Liver (tissue), 9 donors: ENCODE data around the gene HNMT. TPM values are rescaled to one million over a fixed set of nuclear protein-coding genes. Genes with fewer than 3 reads are reported as not detected.

ENCODE experiments used
- DNase-seq: peaks from one replicate; pipeline ENCODE4 v3.0.0-alpha.2; 2017; ENCODE audit warnings: low spot score
- H3K27ac ChIP-seq, 2 donors: one replicate each; pipeline ENCODE4 v1.7.0; 2013; ENCODE audit warnings: inconsistent platforms in 2 of 2, low read length in 2 of 2, control low read depth in 1 of 2, low read depth in 1 of 2, mild to moderate bottlenecking in 1 of 2
- H3K27me3 ChIP-seq, 4 donors: one replicate each; pipeline versions ENCODE4 v1.6.1 to v1.7.0; 2013; ENCODE audit warnings: low read length in 3 of 4, inconsistent platforms in 1 of 4, mild to moderate bottlenecking in 1 of 4, moderate library complexity in 1 of 4; ENCODE audit not compliant: control insufficient read depth in 4 of 4, insufficient read depth in 4 of 4
- H3K36me3 ChIP-seq, 4 donors: one replicate each; pipeline versions ENCODE4 v1.6.1 to v1.7.0; 2013; ENCODE audit warnings: low read length in 3 of 4, mild to moderate bottlenecking in 3 of 4, low read depth in 1 of 4, moderate library complexity in 1 of 4; ENCODE audit not compliant: control insufficient read depth in 4 of 4, insufficient read depth in 3 of 4
- H3K4me1 ChIP-seq, 4 donors: one replicate each; pipeline versions ENCODE4 v1.6.1 to v1.7.0; 2013; ENCODE audit warnings: low read length in 3 of 4, mild to moderate bottlenecking in 3 of 4, moderate library complexity in 1 of 4; ENCODE audit not compliant: control insufficient read depth in 4 of 4, insufficient read depth in 4 of 4
- H3K4me3 ChIP-seq, 3 donors: one replicate each; pipeline versions ENCODE4 v1.6.1 to v1.7.0; 2013; ENCODE audit warnings: low read length in 3 of 3, control low read depth in 1 of 3, low read depth in 1 of 3, mild to moderate bottlenecking in 1 of 3
- H3K9ac ChIP-seq, 2 donors: one replicate each; pipeline ENCODE4 v1.7.0; 2013; ENCODE audit warnings: low read length in 2 of 2, mild to moderate bottlenecking in 2 of 2, moderate library complexity in 2 of 2, control low read depth in 1 of 2, low read depth in 1 of 2
- H3K9me3 ChIP-seq, 4 donors: one replicate each; pipeline versions ENCODE4 v1.6.1 to v1.7.0; 2013; ENCODE audit warnings: low read length in 3 of 4; ENCODE audit not compliant: control insufficient read depth in 4 of 4
- EGR1 ChIP-seq, 2 donors: IDR thresholded peaks; 2 replicates each; pipeline ENCODE4 v1.6.1; 2016 to 2018; ENCODE audit warnings: antibody characterized with exemption in 2 of 2, low read depth in 2 of 2
- FOXA1 ChIP-seq: IDR thresholded peaks from 2 replicates; pipeline ENCODE4 v1.6.1; 2016; ENCODE audit warnings: antibody characterized with exemption
- FOXA2 ChIP-seq: IDR thresholded peaks from 2 replicates; pipeline ENCODE4 v1.6.1; 2016; ENCODE audit warnings: antibody characterized with exemption
- HNF4G ChIP-seq: IDR thresholded peaks from 2 replicates; pipeline ENCODE4 v1.6.1; 2016; ENCODE audit warnings: antibody characterized with exemption
- MAX ChIP-seq: IDR thresholded peaks from 2 replicates; pipeline ENCODE4 v1.6.1; 2016; ENCODE audit warnings: antibody characterized with exemption
- NR2F2 ChIP-seq: IDR thresholded peaks from 2 replicates; pipeline ENCODE4 v1.6.1; 2016; ENCODE audit warnings: antibody characterized with exemption
- RXRA ChIP-seq, 2 donors: IDR thresholded peaks; 2 replicates each; pipeline ENCODE4 v1.6.1; 2017 to 2018; ENCODE audit warnings: antibody characterized with exemption in 2 of 2, mild to moderate bottlenecking in 1 of 2
- SP1 ChIP-seq: IDR thresholded peaks from 2 replicates; pipeline ENCODE4 v1.6.1; 2018; ENCODE audit warnings: antibody characterized with exemption, mild to moderate bottlenecking
- YY1 ChIP-seq: IDR thresholded peaks from 2 replicates; pipeline ENCODE4 v1.6.1; 2016; ENCODE audit warnings: antibody characterized with exemption, mild to moderate bottlenecking
- ZBTB33 ChIP-seq: IDR thresholded peaks from 2 replicates; pipeline ENCODE4 v1.6.1; 2016; ENCODE audit warnings: antibody characterized with exemption
- WGBS: extraction: QIAGEN DNeasy Blood & Tissue Kit; methylation state at CpG from one replicate; pipeline ENCODE4 v1.1.7; 2013; 5-methylcytosine and 5-hydroxymethylcytosine counted together
- polyA plus RNA-seq, 2 donors: library from polyadenylated mRNA; stranded (reverse) in 1 of 2; unstranded in 1 of 2; fragments of 200-250 nt in 1 of 2; fragments of >200 nt in 1 of 2; fragmentation: Nextera tagmentation in 1 of 2; extraction: Ambion mirVana in 1 of 2; gene quantifications; one replicate each; pipeline versions ENCODE4 v1.2.1 to v1.2.3, GENCODE V29; 2013 to 2015
- total RNA-seq, 2 donors: library from RNA; depleted of rRNA; stranded (reverse); fragments of >200 nt; gene quantifications; one replicate each; pipeline ENCODE4 v1.2.3, GENCODE V29; 2014
- TF ChIP-seq, protein P1 (sequence below): IDR thresholded peaks from 2 replicates; pipeline ENCODE4 v1.6.1; 2016; ENCODE audit warnings: antibody characterized with exemption, mild to moderate bottlenecking
- TF ChIP-seq, protein P2 (sequence below): fragments of 150-350 bp; IDR thresholded peaks from 2 replicates; pipeline ENCODE4 v1.5.1; 2017; ENCODE audit warnings: improper control_type of control experiment, low read depth, low read length; ENCODE audit not compliant: missing input control
- TF ChIP-seq, protein P3 (sequence below): IDR thresholded peaks from 2 replicates; pipeline ENCODE4 v1.6.1; 2016; ENCODE audit warnings: antibody characterized with exemption
- donor health status: healthy.
- donor health status: healthy.
- donor health status: healthy.
- donor health status: healthy.
- donor health status: healthy.

The HNMT gene
- total and polyA plus RNA-seq, 4 donors: 44.4 to 103 (median 78.5) TPM

- WGBS: 9% methylated on average over 3 of the region's 3 CpGs
- Histone ChIP-seq H3K4me1 (peaks cover 11 to 42% (median 23%) of the 10 kb centered on the region in 4 donors), H3K27ac (peak overlapping the region; percentile 95 to 99), H3K9ac (peak overlapping the region; percentile 92 to 99), H3K36me3 (peaks cover 0 to 5% (median 0%) of the 10 kb centered on the region in 4 donors), H3K9me3 (no peaks in the 10 kb centered on the region), H3K4me3 (peak overlapping the region; percentile 90 to 97 (median 94)), H3K27me3 (no peaks in the 10 kb centered on the region)
- no peak for TF ChIP-seq RXRA (IDR thresholded peaks at IDR 0.05)
- TF ChIP-seq, protein P1, sequence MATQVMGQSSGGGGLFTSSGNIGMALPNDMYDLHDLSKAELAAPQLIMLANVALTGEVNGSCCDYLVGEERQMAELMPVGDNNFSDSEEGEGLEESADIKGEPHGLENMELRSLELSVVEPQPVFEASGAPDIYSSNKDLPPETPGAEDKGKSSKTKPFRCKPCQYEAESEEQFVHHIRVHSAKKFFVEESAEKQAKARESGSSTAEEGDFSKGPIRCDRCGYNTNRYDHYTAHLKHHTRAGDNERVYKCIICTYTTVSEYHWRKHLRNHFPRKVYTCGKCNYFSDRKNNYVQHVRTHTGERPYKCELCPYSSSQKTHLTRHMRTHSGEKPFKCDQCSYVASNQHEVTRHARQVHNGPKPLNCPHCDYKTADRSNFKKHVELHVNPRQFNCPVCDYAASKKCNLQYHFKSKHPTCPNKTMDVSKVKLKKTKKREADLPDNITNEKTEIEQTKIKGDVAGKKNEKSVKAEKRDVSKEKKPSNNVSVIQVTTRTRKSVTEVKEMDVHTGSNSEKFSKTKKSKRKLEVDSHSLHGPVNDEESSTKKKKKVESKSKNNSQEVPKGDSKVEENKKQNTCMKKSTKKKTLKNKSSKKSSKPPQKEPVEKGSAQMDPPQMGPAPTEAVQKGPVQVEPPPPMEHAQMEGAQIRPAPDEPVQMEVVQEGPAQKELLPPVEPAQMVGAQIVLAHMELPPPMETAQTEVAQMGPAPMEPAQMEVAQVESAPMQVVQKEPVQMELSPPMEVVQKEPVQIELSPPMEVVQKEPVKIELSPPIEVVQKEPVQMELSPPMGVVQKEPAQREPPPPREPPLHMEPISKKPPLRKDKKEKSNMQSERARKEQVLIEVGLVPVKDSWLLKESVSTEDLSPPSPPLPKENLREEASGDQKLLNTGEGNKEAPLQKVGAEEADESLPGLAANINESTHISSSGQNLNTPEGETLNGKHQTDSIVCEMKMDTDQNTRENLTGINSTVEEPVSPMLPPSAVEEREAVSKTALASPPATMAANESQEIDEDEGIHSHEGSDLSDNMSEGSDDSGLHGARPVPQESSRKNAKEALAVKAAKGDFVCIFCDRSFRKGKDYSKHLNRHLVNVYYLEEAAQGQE: no peak
- TF ChIP-seq, protein P2, sequence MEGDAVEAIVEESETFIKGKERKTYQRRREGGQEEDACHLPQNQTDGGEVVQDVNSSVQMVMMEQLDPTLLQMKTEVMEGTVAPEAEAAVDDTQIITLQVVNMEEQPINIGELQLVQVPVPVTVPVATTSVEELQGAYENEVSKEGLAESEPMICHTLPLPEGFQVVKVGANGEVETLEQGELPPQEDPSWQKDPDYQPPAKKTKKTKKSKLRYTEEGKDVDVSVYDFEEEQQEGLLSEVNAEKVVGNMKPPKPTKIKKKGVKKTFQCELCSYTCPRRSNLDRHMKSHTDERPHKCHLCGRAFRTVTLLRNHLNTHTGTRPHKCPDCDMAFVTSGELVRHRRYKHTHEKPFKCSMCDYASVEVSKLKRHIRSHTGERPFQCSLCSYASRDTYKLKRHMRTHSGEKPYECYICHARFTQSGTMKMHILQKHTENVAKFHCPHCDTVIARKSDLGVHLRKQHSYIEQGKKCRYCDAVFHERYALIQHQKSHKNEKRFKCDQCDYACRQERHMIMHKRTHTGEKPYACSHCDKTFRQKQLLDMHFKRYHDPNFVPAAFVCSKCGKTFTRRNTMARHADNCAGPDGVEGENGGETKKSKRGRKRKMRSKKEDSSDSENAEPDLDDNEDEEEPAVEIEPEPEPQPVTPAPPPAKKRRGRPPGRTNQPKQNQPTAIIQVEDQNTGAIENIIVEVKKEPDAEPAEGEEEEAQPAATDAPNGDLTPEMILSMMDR: no peak
- DNase-seq: no peak
Measured at GRCh38 chr2:137964859-137965459, 686 bp downstream of the HNMT start.

- Histone ChIP-seq H3K9ac (peak overlapping the region; percentile 93 to 99), H3K4me1 (peaks cover 11 to 42% (median 23%) of the 10 kb centered on the region in 4 donors), H3K27ac (peak overlapping the region; percentile 56 to 99), H3K9me3 (no peaks in the 10 kb centered on the region), H3K36me3 (peaks cover 0 to 5% (median under 1%) of the 10 kb centered on the region in 4 donors), H3K27me3 (no peaks in the 10 kb centered on the region), H3K4me3 (peak overlapping the region; percentile 67 to 94 (median 90))
- no peak for DNase-seq
- TF ChIP-seq, protein P3, sequence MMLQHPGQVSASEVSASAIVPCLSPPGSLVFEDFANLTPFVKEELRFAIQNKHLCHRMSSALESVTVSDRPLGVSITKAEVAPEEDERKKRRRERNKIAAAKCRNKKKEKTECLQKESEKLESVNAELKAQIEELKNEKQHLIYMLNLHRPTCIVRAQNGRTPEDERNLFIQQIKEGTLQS: no peak
- TF ChIP-seq, protein P1: no peak
- TF ChIP-seq NR2F2: no peak
- TF ChIP-seq HNF4G: no peak
- no peak for TF ChIP-seq MAX
- no peak for TF ChIP-seq EGR1 (IDR thresholded peaks at IDR 0.05; ENCODE audit: low read depth in 2 of 2)
- TF ChIP-seq FOXA2: no peak
- no peak for TF ChIP-seq SP1
- TF ChIP-seq ZBTB33: no peak
- no peak for TF ChIP-seq FOXA1
- no peak for TF ChIP-seq RXRA (IDR thresholded peaks at IDR 0.05)
- TF ChIP-seq YY1: no peak
- TF ChIP-seq, protein P2: no peak
- WGBS: 15% methylated on average over 3 of the region's 3 CpGs
Measured at GRCh38 chr2:137966043-137966442, 1.8 kb downstream of the HNMT start.
